Endodermal cell (in vitro differentiated cells): ENCODE results near the gene UBE2QL1. TPM values are rescaled to one million over a fixed set of nuclear protein-coding genes. Genes with fewer than 3 reads are reported as not detected.
A peak's percentile ranks its signal among the peaks of the same experiment; 100 is the strongest.

Experiments used
- DNase-seq: peaks from one replicate; pipeline ENCODE4 v3.0.0-alpha.2; 2017
- H3K27ac ChIP-seq: 2 replicates; pipeline ENCODE4 v1.5.1; 2013; ENCODE audit warnings: mild to moderate bottlenecking, low read depth, low read length, moderate library complexity
- H3K27me3 ChIP-seq: 2 replicates; pipeline ENCODE4 v1.6.1; 2013; ENCODE audit warnings: mild to moderate bottlenecking, low read length, moderate library complexity; ENCODE audit not compliant: insufficient read depth, control insufficient read depth, poor library complexity, severe bottlenecking
- H3K36me3 ChIP-seq: 2 replicates; pipeline ENCODE4 v1.7.0; 2013; ENCODE audit warnings: mild to moderate bottlenecking, low read length, moderate library complexity; ENCODE audit not compliant: control insufficient read depth, insufficient read depth
- H3K4me1 ChIP-seq: one replicate; pipeline ENCODE4 v1.7.0; 2013; ENCODE audit warnings: low read length; ENCODE audit not compliant: control insufficient read depth, insufficient read depth
- H3K4me3 ChIP-seq: 2 replicates; pipeline ENCODE4 v1.5.1; 2013; ENCODE audit warnings: mild to moderate bottlenecking, low read length, moderate library complexity
- H3K9ac ChIP-seq: 2 replicates; pipeline ENCODE4 v1.6.1; 2013; ENCODE audit warnings: mild to moderate bottlenecking, low read length, moderate library complexity; ENCODE audit not compliant: poor library complexity, severe bottlenecking; ENCODE audit errors: extremely low read depth
- H3K9me3 ChIP-seq: 2 replicates; pipeline ENCODE4 v1.6.1; 2013; ENCODE audit warnings: mild to moderate bottlenecking, low read length, moderate library complexity; ENCODE audit not compliant: control insufficient read depth
- H3K27ac Mint-ChIP-seq: 2 replicates; pipeline ENCODE4 v1.8.0; 2020; ENCODE audit warnings: mixed read lengths
- H3K27me3 Mint-ChIP-seq: 2 replicates; pipeline ENCODE4 v1.8.0; 2021; ENCODE audit warnings: mild to moderate bottlenecking, mixed read lengths; ENCODE audit not compliant: insufficient read depth
- H3K36me3 Mint-ChIP-seq: 2 replicates; pipeline ENCODE4 v1.8.0; 2020; ENCODE audit warnings: low read depth, mixed read lengths
- H3K4me1 Mint-ChIP-seq: 2 replicates; pipeline ENCODE4 v1.8.0; 2020; ENCODE audit warnings: mixed read lengths
- H3K4me3 Mint-ChIP-seq: 2 replicates; pipeline ENCODE4 v1.8.0; 2020; ENCODE audit warnings: mild to moderate bottlenecking, moderate library complexity, mixed read lengths
- H3K9me3 Mint-ChIP-seq: 2 replicates; pipeline ENCODE4 v1.8.0; 2020; ENCODE audit warnings: mild to moderate bottlenecking, mixed read lengths
- CTCF ChIP-seq: fragments of 200-600 bp; sonication (generic); conservative IDR thresholded peaks from 2 replicates; pipeline ENCODE4 v1.5.0; 2021; ENCODE audit warnings: antibody characterized with exemption, mild to moderate bottlenecking
- WGBS, 2 experiments: methylation state at CpG; one replicate each; pipeline versions ENCODE4 v1.1.5 to v1.1.7; 2013; ENCODE audit warnings: missing lambda C conversion rate in 2 of 2, mixed read lengths in 1 of 2; ENCODE audit not compliant: insufficient coverage in 1 of 2, insufficient read length in 1 of 2; 5-methylcytosine and 5-hydroxymethylcytosine counted together
- total RNA-seq, 2 donors: library from RNA; stranded (reverse); fragmentation: NEBNext Ultra II Directional in 1 of 2; extraction: Animal tissue kit (Norgen Biotek cat#: 25700) in 1 of 2; gene quantifications; 2 replicates in 1 of 2; 3 replicates in 1 of 2; pipeline ENCODE4 v1.2.1, GENCODE V29; 2021

The UBE2QL1 gene
- total RNA-seq, 2 donors from 2014 or later = 0.11 TPM; not detected in 1

DNA sequence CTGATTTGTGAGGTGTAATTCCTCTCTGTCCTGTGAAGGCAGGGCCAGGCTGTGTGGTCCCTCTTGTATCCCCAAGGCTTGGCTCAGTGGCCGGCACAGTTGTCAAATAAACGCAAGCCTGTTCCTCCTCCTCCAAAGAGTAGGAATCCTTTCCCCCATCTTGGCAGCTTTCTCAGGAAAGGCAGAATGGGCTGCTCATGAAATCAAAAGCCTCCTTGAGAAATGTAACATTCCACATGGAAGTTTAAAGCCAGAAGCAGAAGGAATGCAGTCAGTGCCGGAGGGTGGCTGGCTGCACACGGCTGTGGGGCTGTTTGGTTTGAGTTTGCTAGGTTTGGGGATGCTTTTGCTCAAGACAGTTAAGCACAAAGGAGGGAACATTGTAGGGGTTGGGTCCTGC lies 35.8 kb upstream of the UBE2QL1 start:
- WGBS, 2 experiments = 94 to 100% methylated on average over 1 to 4 of the region's 4 CpGs
- Histone ChIP-seq H3K27me3 (no peaks in the 10 kb centered on the region), H3K4me1 (no peaks in the 10 kb centered on the region), H3K36me3 (no peaks in the 10 kb centered on the region), H3K9ac (no peak overlapping the region), H3K4me3 (no peak overlapping the region), H3K9me3 (no peaks in the 10 kb centered on the region), H3K27ac (no peak overlapping the region)
- TF ChIP-seq CTCF = no peak
- Mint-ChIP-seq H3K4me1 (no peaks in the 10 kb centered on the region), H3K36me3 (no peaks in the 10 kb centered on the region), H3K4me3 (no peak overlapping the region), H3K27ac (no peak overlapping the region), H3K9me3 (peaks cover 6% of the 10 kb centered on the region), H3K27me3 (peaks cover 14% of the 10 kb centered on the region)
- peak; percentile 22 for DNase-seq

- no peaks in the 10 kb centered on the region for H3K36me3 ChIP-seq
Measured at GRCh38 chr5:6417657-6418056, 31.0 kb upstream of the UBE2QL1 start.

DNA sequence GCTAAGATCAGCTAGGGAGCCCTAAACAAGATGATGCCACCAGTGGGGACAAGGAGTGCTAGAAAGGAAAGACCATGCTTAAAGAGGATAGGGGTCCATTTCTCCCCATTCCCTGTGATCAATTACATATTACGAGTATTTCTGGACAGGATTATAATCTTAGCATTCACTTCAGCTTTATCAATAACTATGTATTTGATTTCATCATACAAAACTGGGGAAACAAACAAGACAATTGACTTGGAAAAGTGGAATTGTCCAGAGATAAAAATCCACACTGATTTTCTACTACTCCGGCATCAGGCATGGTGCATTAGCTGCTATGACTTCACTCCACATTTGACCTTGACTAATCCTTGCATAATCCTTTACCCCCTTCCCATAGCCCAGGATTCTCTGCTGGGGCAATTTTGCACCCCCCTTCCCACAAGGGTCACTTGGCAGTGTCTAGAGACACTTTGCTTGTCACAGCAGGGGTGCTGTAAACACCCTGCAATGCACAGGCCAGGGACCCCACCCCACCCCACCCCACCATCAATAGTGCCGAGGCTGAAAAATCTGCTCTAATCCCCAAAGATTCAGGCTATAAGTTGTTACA lies 29.9 kb upstream of the UBE2QL1 start:
- DNase-seq = no peak
- Mint-ChIP-seq H3K27me3 (peaks cover 24% of the 10 kb centered on the region), H3K4me3 (no peak overlapping the region), H3K27ac (no peak overlapping the region), H3K36me3 (no peaks in the 10 kb centered on the region), H3K9me3 (peaks cover 9% of the 10 kb centered on the region), H3K4me1 (no peaks in the 10 kb centered on the region)
- Histone ChIP-seq H3K9ac (no peak overlapping the region), H3K27me3 (no peaks in the 10 kb centered on the region), H3K36me3 (no peaks in the 10 kb centered on the region), H3K9me3 (no peaks in the 10 kb centered on the region), H3K4me3 (no peak overlapping the region), H3K4me1 (no peaks in the 10 kb centered on the region), H3K27ac (no peak overlapping the region)
- TF ChIP-seq CTCF = no peak
- WGBS, 2 experiments = 75 to 95% methylated on average over 2 to 3 of the region's 3 CpGs

More at GRCh38 chr5:6417657-6418056, 31.0 kb upstream of the UBE2QL1 start:
- no peak for DNase-seq
- H3K27me3 ChIP-seq = no peaks in the 10 kb centered on the region
- H3K36me3 Mint-ChIP-seq = no peaks in the 10 kb centered on the region
- H3K4me3 Mint-ChIP-seq = no peak overlapping the region
- peaks cover 24% of the 10 kb centered on the region for H3K27me3 Mint-ChIP-seq
- H3K27ac Mint-ChIP-seq = no peak overlapping the region
- no peaks in the 10 kb centered on the region for H3K4me1 ChIP-seq
- WGBS, 2 experiments = 88 to 89% methylated on average over 7 to 10 of the region's 10 CpGs
- no peak overlapping the region for H3K4me3 ChIP-seq
- TF ChIP-seq CTCF = no peak
- H3K27ac ChIP-seq = no peak overlapping the region
- peaks cover 9% of the 10 kb centered on the region for H3K9me3 Mint-ChIP-seq
- no peaks in the 10 kb centered on the region for H3K4me1 Mint-ChIP-seq
- no peak overlapping the region for H3K9ac ChIP-seq
- no peaks in the 10 kb centered on the region for H3K9me3 ChIP-seq
